HG03064 (cell line): ENCODE data around the gene FAM181A.

Experiments used
- ATAC-seq: cut with Tn5 transposase; IDR thresholded peaks from one replicate; pipeline ENCODE4 v1.9.1; 2021; ENCODE audit warnings: low read depth; ENCODE audit not compliant: unreplicated experiment

Gene FAM181A

GRCh38 chr14:93976477-93977057 lies 49.4 kb downstream of the FAM181A start, which contains the start of gene ASB2:
TSS of gene ASB2 (minus strand) at chr14:93976570. CDS start at chr14:93964539, 12,031 bp downstream.
- ATAC-seq: peak; percentile 17

GRCh38 chr14:93977171-93977570 lies 50.0 kb downstream of the FAM181A start:
- no peak for ATAC-seq

GRCh38 chr14:93977790-93978581 lies 50.8 kb downstream of the FAM181A start:
- peak; percentile 59 for ATAC-seq

GRCh38 chr14:93978735-93979134 lies 51.6 kb downstream of the FAM181A start:
- ATAC-seq: no peak
